OCI-LY3 (cell line): Measurements from ENCODE around the gene MFN2.

Experiments
- EZH2phosphoT487 ChIP-seq: fragments of 200-600 bp; shearing (Covaris generic); IDR thresholded peaks from 2 replicates; pipeline ENCODE4 v1.6.1; 2018; ENCODE audit warnings: antibody characterized with exemption, mixed run types, low read depth
- TF ChIP-seq, protein P1 (sequence below): fragments of 200-600, 300-600 bp; sonication (generic); IDR thresholded peaks from 2 replicates; pipeline ENCODE4 v1.5.1; 2014; ENCODE audit warnings: antibody characterized with exemption, low read length, low read depth

DNA sequence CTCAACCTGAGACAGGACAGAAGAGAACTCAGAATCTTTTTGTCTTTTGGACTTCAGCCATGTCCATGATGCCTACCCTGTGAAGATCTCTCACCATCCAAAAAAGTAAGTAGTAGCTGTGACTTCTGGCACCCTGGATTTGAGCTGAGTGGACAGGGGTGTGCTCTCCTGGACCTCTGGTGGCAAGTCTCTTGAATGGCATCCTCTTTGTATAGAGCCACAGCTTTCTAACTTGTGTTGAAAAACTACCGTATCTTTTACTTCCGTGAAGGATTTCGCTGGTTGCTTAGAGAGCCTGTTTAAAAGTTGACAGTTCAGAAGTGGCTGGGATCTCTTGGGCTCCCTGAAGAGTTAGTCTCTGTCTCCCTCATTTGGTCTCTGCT, 1.8 kb downstream of the MFN2 start:
- TF ChIP-seq, protein P1, sequence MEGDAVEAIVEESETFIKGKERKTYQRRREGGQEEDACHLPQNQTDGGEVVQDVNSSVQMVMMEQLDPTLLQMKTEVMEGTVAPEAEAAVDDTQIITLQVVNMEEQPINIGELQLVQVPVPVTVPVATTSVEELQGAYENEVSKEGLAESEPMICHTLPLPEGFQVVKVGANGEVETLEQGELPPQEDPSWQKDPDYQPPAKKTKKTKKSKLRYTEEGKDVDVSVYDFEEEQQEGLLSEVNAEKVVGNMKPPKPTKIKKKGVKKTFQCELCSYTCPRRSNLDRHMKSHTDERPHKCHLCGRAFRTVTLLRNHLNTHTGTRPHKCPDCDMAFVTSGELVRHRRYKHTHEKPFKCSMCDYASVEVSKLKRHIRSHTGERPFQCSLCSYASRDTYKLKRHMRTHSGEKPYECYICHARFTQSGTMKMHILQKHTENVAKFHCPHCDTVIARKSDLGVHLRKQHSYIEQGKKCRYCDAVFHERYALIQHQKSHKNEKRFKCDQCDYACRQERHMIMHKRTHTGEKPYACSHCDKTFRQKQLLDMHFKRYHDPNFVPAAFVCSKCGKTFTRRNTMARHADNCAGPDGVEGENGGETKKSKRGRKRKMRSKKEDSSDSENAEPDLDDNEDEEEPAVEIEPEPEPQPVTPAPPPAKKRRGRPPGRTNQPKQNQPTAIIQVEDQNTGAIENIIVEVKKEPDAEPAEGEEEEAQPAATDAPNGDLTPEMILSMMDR, result no peak
- no peak for TF ChIP-seq EZH2phosphoT487
